Stimulated activated naive CD4-positive, alpha-beta T cell (primary cell): ENCODE results near the gene EHBP1L1.

Source experiments
- DNase-seq, 6 experiments: peaks; one replicate each; lab custom pipeline; 2025; lab: John Stamatoyannopoulos, UW

EHBP1L1 gene

DNA sequence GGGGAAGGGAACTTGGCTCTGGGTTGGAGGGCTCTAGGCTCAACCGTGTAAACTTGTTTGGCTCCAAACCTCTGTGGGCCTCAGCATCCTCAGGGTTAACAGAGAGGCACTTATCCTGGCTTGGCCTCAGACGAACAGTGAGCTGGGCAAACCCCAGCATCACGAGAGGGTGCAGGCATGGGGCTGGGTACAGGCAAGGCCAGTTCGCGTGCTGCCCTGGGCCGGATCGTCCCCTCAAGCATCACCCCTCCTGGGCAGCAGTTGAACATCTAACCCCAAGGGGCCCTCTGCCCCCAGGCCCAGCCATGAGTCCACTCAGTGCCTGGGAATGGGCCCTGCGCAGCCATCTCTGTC is 1.9 kb downstream of the EHBP1L1 start:
- DNase-seq = no peak

- no peak for DNase-seq
Measured at GRCh38 chr11:65578134-65578533, 2.3 kb downstream of the EHBP1L1 start.

- DNase-seq = no peak
Measured at GRCh38 chr11:65578667-65579066, 2.8 kb downstream of the EHBP1L1 start.

DNA sequence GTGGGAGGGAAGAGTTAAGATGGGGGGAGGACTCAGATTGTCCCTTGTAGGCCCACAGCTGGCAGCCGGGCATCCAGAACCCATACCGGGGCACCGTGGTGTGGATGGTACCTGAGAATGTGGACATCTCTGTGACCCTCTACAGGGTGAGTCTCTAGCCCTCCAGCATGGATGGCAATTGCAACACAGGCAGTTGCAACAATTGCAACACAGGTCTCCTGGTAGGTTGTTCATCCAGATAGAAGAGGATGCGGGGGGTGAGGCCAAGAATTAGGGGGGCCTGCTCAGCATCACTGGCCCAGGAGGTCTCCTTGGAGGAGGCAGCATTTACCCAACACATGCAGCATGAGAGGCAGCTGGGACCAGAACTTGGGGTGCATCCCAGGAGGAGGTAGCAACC is 3.4 kb downstream of the EHBP1L1 start:
- DNase-seq = no peak

GRCh38 chr11:65580031-65580692 is 4.3 kb downstream of the EHBP1L1 start:
- no peak for DNase-seq

GRCh38 chr11:65580756-65581155 is 4.9 kb downstream of the EHBP1L1 start:
- DNase-seq = no peak

DNA sequence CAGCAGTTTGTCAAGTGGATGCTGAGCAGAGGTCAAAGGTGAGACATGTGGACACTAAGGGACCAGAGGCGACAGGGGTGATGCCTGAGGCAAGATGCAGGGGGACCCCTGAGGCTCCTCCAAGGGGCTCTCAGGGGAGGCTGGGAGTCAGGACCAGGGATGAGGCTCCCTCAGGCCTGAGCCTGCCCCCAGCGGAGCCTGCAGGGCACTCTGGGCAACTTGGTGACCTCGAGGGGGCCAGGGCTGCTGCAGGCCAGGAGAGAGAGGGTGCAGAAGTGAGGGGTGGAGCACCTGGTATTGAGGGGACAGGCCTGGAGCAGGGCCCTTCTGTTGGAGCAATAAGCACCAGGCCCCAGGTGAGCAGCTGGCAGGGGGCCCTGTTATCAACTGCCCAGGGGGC is 6.1 kb downstream of the EHBP1L1 start:
- no peak for DNase-seq

DNA sequence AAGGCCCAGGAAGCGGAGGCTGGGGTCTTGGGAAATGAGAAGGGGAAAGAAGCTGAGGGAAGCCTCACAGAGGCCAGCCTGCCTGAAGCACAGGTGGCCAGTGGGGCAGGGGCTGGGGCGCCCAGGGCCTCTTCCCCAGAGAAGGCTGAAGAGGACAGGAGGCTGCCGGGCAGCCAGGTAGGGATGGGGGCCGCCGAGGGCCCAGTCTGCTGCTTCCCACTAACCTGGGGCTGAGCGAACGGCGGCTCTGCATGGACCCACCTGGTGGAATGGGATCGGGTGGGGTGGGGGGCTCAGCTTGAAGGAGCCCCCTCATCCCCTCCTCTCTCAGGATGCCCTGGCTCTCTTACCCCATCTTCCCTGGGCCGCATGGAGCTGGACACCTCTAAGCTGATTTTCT is 7.7 kb downstream of the EHBP1L1 start:
- DNase-seq = no peak

- DNase-seq = no peak
Measured at GRCh38 chr11:65584106-65584505, 8.3 kb downstream of the EHBP1L1 start.

DNA sequence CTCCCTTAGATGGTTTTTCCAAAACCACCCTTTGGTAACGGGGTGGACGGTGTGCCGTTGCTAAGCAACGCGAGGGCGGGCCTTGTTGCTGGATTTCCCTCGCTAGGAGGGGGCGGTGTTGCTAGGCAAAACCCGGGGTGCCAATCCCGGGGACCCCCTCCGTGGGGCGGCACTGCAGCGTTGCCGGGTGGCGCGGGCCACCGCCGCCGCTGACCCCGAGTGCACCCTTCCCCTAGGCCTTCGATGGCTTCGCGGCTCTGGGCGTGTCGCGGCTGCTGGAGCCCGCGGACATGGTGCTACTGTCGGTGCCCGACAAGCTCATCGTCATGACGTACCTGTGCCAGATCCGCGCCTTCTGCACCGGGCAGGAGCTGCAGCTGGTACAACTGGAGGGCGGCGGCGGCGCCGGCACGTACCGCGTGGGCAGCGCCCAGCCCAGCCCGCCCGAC is 8.9 kb downstream of the EHBP1L1 start:
- no peak for DNase-seq

DNA sequence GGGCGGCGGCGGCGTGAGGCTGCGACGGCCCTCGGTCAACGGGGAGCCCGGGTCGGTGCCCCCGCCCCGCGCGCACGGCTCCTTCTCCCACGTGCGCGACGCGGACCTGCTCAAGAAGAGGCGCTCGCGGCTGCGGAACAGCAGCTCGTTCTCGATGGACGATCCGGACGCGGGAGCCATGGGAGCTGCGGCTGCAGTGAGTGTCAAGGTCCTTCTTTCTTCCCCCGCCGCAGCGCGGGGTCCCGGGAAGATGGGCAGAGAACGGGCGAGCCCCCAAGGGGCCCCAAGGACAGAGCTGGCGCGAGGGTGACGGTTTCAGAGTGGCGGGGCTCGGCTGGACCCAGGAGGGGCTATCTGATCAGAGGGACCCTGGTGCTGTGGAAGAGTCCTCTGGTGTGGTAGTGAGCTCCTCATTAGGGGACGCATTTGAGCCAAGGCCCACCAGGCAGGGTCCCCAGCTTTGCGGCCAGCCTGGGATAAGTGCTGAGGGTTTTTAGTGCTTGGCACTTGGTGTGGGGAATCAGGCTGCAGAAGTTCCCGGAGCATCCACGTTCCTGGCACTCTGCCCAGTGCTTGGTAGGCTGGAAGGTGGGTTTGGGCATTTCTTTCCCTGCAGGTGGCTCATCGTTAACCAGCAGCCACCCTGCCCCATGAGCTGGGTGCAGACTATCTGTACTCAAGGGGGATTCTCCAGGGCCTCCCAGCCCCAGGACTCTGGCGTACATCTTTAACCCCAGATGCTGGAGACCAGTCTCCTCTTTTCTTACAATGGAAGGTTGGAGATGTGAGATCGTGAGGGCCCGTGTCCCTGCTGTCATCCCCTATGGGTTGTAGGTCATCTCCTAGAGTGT is 9.8 kb downstream of the EHBP1L1 start:
- no peak for DNase-seq

DNA sequence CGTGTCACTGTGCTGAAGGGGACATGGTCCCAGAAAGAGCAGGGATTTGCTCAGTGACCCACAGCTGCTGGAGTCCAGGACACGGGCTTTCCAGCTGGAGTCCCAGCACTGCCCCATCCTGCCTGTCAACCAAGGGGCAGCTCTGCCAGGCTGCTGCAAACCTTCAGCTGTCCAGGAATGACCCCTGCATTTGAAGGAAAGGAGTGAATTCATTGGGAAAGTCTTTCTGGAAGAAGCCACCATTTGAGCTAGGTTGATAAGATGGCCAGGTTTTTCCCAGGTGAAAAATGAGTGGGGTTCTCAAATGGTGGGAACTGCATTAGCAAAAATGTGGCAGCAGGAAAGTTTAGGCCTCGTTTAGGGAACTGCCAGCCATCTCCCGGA is 10.4 kb downstream of the EHBP1L1 start:
- no peak for DNase-seq

DNA sequence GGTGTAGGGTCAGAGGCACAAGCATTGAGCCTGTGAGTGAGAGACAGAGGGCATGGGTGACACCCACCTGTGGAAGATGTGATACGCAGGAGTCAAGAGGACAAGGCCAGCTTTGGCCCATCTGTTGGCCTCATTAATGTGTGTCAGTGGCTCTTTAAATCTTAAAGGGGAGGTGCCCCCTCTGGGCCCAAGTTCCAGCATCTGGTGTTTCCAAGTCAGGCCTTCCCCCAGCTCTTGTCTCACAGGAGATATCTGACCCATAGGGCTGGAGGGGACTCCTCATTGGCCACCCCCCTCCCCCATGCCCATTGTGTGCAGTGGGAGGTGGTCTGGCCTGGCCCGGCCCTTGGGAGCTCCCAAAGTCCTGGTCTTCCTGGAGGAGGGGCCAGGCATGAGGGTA is 10.8 kb downstream of the EHBP1L1 start:
- no peak for DNase-seq

GRCh38 chr11:65588199-65589054 is 12.6 kb downstream of the EHBP1L1 start:
- DNase-seq = peak; percentile 57 to 76 (median 70)

- peak in 1 of 6 experiments; percentile 17 for DNase-seq
Measured at GRCh38 chr11:65589444-65590239, 13.8 kb downstream of the EHBP1L1 start.

DNA sequence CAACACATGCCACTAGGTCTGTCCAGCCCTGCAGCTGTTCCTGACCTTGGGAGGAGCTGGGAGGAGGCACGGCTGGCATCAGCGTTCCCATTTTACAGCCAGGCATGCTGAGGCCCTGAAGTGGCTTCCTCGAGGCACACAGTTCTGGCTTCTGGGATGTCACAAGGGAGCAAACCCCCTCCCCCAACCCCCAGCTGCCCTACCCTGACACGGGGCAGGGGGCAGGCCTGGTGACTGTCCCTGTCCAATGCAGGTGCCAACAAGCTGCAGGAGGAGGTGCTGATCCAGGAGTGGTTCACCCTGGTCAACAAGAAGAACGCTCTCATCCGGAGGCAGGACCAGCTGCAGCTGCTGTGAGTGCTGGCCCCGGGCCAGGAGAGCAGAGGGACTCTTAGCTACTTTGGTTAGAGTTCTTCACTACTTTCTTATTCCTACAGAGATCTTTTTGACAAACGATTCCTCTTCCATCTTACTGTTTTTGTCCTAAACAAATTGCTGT is 14.4 kb downstream of the EHBP1L1 start:
- no peak for DNase-seq

DNA sequence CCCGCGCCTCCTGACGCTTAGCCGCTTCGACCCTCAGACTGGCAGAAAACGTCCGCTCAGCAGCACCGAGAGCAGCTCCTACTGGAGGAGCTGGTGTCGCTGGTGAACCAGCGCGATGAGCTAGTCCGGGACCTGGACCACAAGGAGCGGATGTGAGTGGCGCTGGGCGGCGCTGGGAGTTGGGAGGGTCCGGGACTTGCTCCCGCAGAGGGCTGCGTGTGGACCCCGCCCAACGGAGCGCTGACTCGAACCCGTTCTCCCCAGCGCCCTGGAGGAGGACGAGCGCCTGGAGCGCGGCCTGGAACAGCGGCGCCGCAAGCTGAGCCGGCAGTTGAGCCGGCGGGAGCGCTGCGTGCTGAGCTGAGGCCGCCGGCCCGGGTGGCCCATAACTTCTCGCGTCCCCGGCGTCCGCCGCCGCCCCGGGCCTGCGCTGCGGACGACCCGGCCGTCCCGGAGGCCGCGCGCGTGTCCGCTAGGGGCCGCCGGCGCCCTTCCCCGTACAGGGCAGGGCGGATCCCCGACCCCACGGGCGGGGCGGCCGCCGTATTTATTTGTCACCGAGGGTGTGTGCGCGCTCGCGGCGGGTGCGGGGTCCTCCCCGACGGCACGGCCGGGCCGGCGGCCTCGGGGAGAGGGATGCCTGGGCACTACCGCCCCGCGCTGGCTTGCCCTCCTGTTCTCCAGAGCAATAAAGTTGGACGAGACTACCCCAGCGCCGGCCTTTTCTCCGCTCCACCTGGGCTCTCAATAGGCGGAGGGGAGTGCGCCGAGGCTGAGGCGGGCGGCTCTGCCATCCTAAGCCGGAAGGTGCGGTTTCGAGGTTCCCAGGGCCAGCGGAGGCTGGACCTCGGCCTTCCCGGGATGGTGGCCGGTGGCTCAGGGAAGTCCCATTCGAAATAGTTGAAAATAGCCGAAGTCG is 16.3 kb downstream of the EHBP1L1 start:
- no peak for DNase-seq

GRCh38 chr11:65592858-65593517 is 17.1 kb downstream of the EHBP1L1 start:
- DNase-seq = no peak

DNA sequence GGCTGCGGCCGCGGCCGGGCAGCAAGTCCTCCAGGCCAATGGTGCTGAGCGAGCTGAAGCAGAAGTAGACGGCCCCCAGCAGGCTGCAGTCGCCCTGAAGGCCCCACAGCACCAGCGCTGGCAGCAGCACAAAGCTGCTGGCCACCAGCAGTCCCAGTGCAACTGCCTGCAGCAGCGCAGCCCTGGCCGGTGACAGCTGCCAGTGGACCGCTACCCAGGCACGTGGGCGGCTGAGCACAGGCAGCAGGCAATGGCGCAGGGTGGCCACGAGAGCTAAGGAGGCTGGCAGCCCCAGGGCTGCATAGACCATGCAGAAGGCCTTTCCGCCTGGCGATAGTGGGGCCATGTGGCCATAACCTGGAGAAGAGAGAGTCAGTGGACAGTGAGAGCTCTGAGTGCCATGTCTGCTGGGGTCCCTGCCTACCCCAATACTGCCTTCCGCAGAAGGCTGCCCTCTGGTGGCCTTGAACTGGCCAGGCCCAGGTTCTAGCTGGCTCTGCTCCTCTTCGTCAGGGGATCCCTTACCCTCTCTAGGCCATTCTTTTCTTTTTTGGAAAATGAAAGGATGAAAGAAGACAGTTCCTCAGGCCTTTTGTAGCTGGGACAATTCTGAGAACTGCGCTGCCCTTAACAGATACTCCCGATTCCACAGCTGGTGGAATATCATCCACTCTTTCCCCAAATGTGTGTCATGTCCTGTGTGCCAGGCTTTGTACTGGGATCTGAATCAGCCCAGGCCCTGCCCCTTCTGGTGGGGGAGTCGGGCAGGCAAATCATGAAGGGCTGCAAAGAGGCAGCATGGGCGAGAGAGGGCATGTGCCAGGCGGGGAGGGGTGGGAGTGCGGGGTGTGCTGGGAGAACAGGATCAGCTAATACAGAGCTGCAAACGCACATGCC is 17.9 kb downstream of the EHBP1L1 start:
- peak in 4 of 6 experiments; percentile 12 to 48 (median 34) for DNase-seq
